GM18498 (cell line): Measurements from ENCODE around the gene RAMP1.
"Not testable (repeated sequence)": the region's sequence is repeated elsewhere in the genome, so short reads cannot be mapped to it uniquely, and the experiment has no call there.

Experiments
- ATAC-seq: cut with Tn5 transposase; IDR thresholded peaks from one replicate; pipeline ENCODE4 v1.9.1; 2021; ENCODE audit warnings: mild to moderate bottlenecking, moderate library complexity; ENCODE audit not compliant: unreplicated experiment

Gene RAMP1

DNA sequence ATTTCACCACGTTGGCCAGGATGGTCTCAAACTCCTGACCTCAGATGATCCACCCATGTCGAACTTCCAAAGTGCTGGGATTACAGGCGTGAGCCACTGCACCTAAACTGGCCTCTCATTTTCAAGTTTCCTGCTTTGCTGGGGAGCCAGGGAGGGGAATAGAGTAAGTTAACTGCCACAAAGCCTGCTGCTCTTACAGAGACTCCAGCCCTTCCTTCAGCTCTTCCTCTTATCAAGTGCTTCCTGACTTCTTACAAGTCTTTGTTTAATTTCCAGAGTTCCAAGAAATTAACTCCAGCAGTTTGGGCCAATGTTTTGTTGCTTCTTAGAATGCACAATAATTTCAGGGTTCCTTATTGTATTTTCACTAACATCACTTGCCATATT is 83.1 kb downstream of the RAMP1 start:
- no peak for ATAC-seq

DNA sequence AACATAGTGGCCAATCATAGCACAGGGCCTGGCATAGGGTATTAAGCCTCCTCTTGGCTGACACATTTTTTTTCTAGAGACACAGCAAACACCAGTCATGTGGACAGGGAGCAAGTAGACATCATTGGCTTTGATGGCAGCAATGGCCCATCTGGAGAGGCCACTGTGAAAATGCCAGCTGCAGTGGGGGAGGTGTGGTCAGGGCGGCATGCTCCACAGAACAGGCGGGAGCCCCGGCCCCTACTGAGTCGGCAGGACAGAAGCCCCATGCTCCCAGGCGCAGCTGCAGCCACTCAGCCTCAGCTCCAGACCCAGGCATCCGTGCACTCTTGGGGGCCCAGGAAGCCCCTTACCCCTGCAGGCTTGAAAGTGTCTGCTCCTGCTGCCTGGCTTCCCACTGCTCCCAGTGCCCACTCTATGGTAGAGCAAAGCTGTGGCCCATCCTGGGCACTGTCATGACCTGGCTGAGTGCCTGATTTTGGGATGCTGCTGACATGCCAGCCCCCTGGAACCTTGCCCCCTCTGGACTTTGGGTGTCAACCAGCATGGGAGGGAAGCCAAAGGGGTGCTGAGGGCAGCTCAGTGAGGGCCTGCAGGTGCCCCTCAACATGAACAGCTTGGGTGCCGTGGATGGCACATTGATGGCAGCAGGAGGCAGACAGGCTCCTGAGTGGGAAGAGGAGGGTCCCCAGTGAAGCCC is 84.1 kb downstream of the RAMP1 start:
- no peak for ATAC-seq

DNA sequence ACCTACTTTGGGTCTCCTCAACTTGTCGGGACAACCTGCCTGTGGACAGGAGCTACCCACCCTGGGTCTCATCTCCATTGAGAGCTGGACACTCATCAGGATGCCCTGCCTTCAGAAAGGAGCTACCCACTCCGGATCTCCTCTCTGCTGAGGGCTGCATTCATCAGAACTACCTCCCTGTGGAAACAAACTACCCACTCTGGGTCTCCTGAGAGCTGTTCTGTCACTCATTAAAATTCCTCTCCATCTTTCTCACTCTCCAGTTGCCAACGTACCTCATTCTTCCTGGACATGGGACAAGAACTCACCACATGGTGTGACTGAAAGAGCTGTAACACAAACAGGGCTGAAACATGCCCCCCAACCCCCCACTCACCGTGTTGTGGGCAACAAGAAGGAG is 84.9 kb downstream of the RAMP1 start:
- no peak for ATAC-seq

DNA sequence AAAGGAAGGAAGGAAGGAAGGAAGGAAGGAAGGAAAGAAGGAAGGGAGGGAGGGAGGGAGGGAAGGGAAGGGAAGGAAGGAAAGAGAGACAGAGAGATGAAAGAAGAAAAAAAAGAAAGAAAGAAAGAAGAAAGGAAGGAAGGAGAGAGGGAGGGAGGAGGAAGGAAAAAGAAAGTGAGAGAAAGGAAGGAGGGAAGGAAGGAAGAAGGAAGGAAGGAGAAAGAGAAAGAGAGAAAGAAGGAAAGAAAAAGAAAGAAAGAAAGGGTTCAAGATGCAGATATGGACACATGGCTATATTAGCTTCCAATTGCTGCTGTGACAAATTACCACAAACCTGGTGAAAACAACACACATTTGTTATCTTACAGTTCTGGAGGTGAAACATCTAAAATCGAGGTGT is 87.0 kb downstream of the RAMP1 start:
- ATAC-seq = no peak

DNA sequence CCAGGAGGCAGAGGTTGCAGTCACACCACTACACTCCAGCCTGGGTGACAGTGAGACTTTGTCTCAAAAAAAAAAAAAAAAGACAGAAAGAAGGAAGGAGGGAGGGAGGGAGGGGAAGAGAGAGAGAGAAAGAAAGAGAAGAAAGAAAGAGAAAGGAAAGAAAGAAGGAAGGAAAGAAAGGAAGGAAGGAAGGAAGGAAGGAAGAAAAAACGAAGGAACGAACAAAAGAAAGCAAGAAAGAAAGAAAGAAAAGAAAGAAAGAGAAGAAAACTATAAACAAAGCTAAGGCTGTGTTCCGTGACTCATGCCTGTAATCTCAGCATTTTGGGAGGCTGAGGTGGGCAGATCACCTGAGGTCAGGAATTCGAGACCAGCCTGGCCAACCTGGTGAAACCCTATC is 91.9 kb downstream of the RAMP1 start:
- ATAC-seq = not testable (repeated sequence)

DNA sequence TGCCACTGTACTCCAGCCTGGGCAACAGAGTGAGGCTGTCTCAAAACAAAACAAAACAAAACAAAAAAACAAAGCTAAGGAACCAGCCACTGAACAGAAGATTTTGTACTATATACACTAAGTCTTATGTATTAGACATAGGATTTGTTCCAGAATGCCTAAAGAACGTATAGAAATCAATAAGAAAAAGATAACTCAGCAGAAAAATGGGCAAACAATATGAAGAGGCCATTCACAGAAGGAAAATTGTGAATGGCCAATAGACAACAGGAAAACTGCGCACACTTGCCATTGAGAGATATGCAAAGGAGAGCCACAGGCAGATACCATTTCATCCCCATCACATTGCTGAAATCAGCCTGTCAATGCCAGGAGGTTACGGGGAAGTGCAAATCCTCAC is 92.5 kb downstream of the RAMP1 start:
- no peak for ATAC-seq

DNA sequence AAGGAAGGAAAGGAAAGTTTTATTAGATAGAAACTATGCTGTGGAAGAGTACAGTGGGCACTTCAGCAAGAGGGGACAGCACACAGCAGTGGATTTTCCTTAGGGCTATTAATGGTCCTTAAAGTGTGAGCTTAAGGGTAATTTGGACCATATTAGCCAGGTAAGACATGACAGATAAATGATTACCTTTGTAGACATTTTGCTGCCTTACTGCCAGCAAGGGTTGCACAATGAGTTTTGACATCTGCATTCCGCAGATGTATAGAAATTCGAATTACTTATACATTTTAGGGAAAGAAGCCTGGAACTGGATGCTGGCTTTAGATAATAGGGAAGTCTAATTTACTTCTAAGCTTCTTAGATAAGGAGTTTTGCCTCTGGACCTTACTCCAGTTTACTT is 93.4 kb downstream of the RAMP1 start:
- ATAC-seq = no peak

DNA sequence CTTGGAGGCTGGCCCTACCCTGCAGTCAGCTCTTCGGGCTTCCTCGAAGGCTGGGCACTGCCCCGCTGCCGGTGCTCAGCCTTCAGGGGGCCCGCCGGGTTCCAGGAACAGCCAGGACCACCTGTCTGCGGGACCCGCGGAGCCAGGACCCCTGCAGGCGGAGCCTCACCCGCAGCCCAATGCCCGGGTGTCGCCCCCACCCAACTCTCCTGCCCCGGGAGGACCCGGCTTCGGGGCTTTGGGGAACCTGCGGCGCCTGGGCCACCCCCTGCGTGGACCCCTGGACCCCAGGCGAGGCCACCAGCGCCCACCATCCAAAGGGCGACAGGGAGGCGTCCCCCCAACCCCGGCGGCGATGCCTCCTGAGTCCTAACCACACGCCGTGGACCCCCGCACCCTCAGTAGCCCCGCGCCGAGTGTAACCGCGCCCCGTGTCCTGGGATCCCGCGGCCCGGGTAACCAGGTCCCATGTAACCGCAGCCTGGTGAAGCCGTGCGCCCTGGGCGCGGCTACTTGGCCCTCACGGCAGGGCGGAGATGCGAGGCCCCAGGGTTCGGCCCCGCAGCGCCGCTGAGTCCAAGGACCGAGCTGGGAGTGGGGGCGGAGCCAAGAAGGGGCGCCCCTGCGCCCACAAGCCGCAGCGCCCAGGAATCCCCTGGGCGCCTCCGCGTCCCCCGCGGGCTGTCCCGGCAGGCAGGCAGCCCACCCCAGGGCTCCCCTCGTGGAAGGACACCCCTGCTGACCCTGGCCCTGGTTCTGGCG is 96.4 kb downstream of the RAMP1 start:
- ATAC-seq = no peak

DNA sequence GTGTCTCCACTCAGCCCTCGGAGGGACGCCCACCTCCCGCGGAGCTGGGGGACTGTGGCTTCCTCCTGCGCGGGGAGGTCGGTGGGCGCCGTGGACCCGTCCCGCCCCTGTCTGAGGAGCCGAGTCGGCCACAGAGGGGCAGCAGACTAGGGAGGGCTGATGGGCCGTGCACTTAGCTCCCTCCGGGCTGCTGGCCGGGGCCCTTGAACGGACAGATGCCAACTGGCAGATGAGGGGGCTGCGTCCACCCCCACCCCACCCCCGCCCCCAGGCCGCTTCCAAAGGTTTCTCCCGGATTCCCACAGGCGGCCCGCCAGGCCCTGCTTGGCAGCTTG is 96.9 kb downstream of the RAMP1 start:
- no peak for ATAC-seq

DNA sequence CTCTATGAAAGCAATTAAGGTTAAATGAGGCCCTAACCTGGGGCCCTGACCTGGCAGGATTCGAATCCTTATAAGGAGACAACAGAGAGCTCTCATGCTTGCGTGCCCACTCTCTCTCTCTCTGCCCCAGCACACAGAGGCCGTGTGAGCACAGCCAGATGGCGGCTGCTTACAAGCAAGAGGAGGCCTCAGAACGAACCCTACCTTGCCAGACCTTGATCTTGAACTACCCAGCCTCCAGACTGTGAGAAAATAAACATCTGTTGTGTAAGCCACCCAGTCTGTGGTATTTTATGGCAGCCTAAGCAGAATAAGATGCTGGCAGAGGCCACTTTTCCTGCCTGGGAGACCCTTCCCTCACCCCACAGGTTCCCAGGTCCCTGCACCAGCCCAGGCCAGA is 102.2 kb downstream of the RAMP1 start:
- no peak for ATAC-seq
